H1 (cell line): ENCODE data around the gene KIAA1671. TPM values are rescaled to one million over a fixed set of nuclear protein-coding genes. Genes with fewer than 3 reads are reported as not detected.

ENCODE experiments used
- CTCF ChIA-PET: fragments of 300-600 bp; sonication (Branson Sonifier 250); formaldehyde crosslinking; loops from one replicate; lab custom pipeline; 2021; ENCODE audit not compliant: partially characterized antibody; lab: Charles Lee
- POLR2A ChIA-PET: fragments of 300-600 bp; sonication (Branson Sonifier 250); formaldehyde crosslinking; loops from one replicate; lab custom pipeline; 2021; ENCODE audit warnings: inconsistent platforms; ENCODE audit not compliant: partially characterized antibody; lab: Charles Lee
- DNase-seq, 2 experiments: peaks; one replicate each; pipeline versions ENCODE4 v3.0.0 to v3.0.0-alpha.2; 2010 to 2022; ENCODE audit warnings: low spot score in 2 of 2, low read depth in 1 of 2, mixed read lengths in 1 of 2
- FAIRE-seq: peaks from 2 replicates; lab custom pipeline; 2011; peaks lifted over from hg19 to GRCh38; lab: Jason Lieb, UNC
- H2AFZ ChIP-seq: 2 replicates; pipeline ENCODE4 v1.8.1; 2012; ENCODE audit warnings: low read length, inconsistent platforms
- H2AK5ac ChIP-seq: 2 replicates; pipeline ENCODE4 v1.6.1; 2013; ENCODE audit warnings: low read depth, low read length
- H2BK120ac ChIP-seq: replicated peaks from 2 replicates; pipeline ENCODE3; 2013; ENCODE audit warnings: low read depth, low read length, inconsistent platforms
- H2BK12ac ChIP-seq: 2 replicates; pipeline ENCODE4 v1.6.1; 2013; ENCODE audit warnings: low read depth, low read length
- H2BK15ac ChIP-seq: 2 replicates; pipeline ENCODE4 v1.6.1; 2013; ENCODE audit warnings: low read length
- H2BK20ac ChIP-seq: 2 replicates; pipeline ENCODE4 v1.6.1; 2013; ENCODE audit warnings: low read length
- H2BK5ac ChIP-seq: 2 replicates; pipeline ENCODE4 v1.6.1; 2013; ENCODE audit warnings: low read depth, low read length
- H3K14ac ChIP-seq: 2 replicates; pipeline ENCODE4 v1.6.1; 2013; ENCODE audit warnings: inconsistent platforms; ENCODE audit not compliant: insufficient read length
- H3K18ac ChIP-seq: 2 replicates; pipeline ENCODE4 v1.6.1; 2013; ENCODE audit warnings: low read length; ENCODE audit errors: extremely low read depth
- H3K23ac ChIP-seq: 2 replicates; pipeline ENCODE4 v1.6.1; 2013; ENCODE audit warnings: inconsistent platforms; ENCODE audit not compliant: insufficient read length
- H3K23me2 ChIP-seq: 2 replicates; pipeline ENCODE4 v1.6.1; 2013; ENCODE audit warnings: low read depth, low read length
- H3K27ac ChIP-seq: 2 replicates; pipeline ENCODE4 v1.6.1; 2011; ENCODE audit warnings: low read depth, low read length, inconsistent platforms
- H3K27me3 ChIP-seq, 4 experiments: replicated peaks in 1 of 4; 1 replicate in 1 of 4; 2 replicates in 3 of 4; pipeline versions ENCODE4 v1.6.1 to v1.8.1; 2011 to 2013; ENCODE audit warnings: low read length in 3 of 4, mild to moderate bottlenecking in 3 of 4, inconsistent platforms in 2 of 4, mixed read lengths in 2 of 4, moderate library complexity in 1 of 4; ENCODE audit not compliant: control insufficient read depth in 3 of 4, insufficient read depth in 3 of 4; ENCODE audit errors: extremely low read depth in 1 of 4
- H3K36me3 ChIP-seq, 4 experiments: 2 replicates each; pipeline versions ENCODE4 v1.6.1 to v1.8.1; 2011 to 2013; ENCODE audit warnings: mild to moderate bottlenecking in 4 of 4, low read length in 3 of 4, moderate library complexity in 2 of 4, control low read depth in 1 of 4, inconsistent platforms in 1 of 4; ENCODE audit not compliant: insufficient read depth in 4 of 4, control insufficient read depth in 2 of 4
- H3K4ac ChIP-seq: replicated peaks from 2 replicates; pipeline ENCODE3; 2013; ENCODE audit warnings: low read length, low read depth, mixed read lengths, inconsistent platforms; ENCODE audit not compliant: insufficient read length
- H3K4me1 ChIP-seq, 4 experiments: replicated peaks in 1 of 4; 1 replicate in 1 of 4; 2 replicates in 3 of 4; pipeline versions ENCODE4 v1.6.1 to v1.8.1; 2011 to 2013; ENCODE audit warnings: low read length in 3 of 4, inconsistent platforms in 2 of 4, mixed read lengths in 1 of 4; ENCODE audit not compliant: insufficient read depth in 4 of 4, control insufficient read depth in 3 of 4
- H3K4me2 ChIP-seq, 2 experiments: 2 replicates each; pipeline versions ENCODE4 v1.6.1 to v1.8.1; 2011 to 2013; ENCODE audit warnings: low read depth in 2 of 2, low read length in 2 of 2, control low read depth in 1 of 2, inconsistent platforms in 1 of 2, mild to moderate bottlenecking in 1 of 2; ENCODE audit not compliant: insufficient read depth in 1 of 2
- H3K4me3 ChIP-seq, 4 experiments: fragments of 200-600, 300-600 bp in 1 of 4; sonication (generic), shearing (Covaris generic), sonication (Bioruptor Twin) in 1 of 4; 2 replicates each; pipeline versions ENCODE4 v1.5.1 to v1.8.1; 2011 to 2016; ENCODE audit warnings: low read length in 4 of 4, low read depth in 3 of 4, control low read depth in 2 of 4, inconsistent platforms in 2 of 4, mild to moderate bottlenecking in 2 of 4, mixed read lengths in 1 of 4, moderate library complexity in 1 of 4; ENCODE audit not compliant: insufficient read depth in 2 of 4; ENCODE audit errors: extremely low read depth in 1 of 4
- H3K56ac ChIP-seq: replicated peaks from 2 replicates; pipeline ENCODE3; 2013; ENCODE audit warnings: low read depth, mild to moderate bottlenecking, mixed read lengths, low read length, inconsistent platforms; ENCODE audit not compliant: insufficient read length
- H3K79me1 ChIP-seq: 2 replicates; pipeline ENCODE4 v1.6.1; 2013; ENCODE audit warnings: low read depth, low read length, control low read depth
- H3K79me2 ChIP-seq, 2 experiments: 2 replicates each; pipeline versions ENCODE4 v1.6.1 to v1.8.1; 2012 to 2013; ENCODE audit warnings: low read length in 2 of 2, mild to moderate bottlenecking in 2 of 2, inconsistent platforms in 1 of 2; ENCODE audit not compliant: insufficient read depth in 2 of 2, control insufficient read depth in 1 of 2
- H3K9ac ChIP-seq, 4 experiments: replicated peaks in 1 of 4; 1 replicate in 1 of 4; 2 replicates in 3 of 4; pipeline versions ENCODE4 v1.6.1 to v1.8.1; 2011 to 2013; ENCODE audit warnings: low read depth in 3 of 4, low read length in 3 of 4, control low read depth in 2 of 4, mild to moderate bottlenecking in 2 of 4, moderate library complexity in 2 of 4, inconsistent platforms in 1 of 4; ENCODE audit errors: extremely low read depth in 1 of 4
- H3K9me3 ChIP-seq, 2 experiments: 2 replicates each; pipeline versions ENCODE4 v1.6.1 to v1.8.1; 2012 to 2013; ENCODE audit warnings: mild to moderate bottlenecking in 2 of 2, moderate library complexity in 2 of 2, control low read depth in 1 of 2, inconsistent platforms in 1 of 2, low read depth in 1 of 2, low read length in 1 of 2, mixed read lengths in 1 of 2; ENCODE audit not compliant: insufficient read depth in 2 of 2
- H4K20me1 ChIP-seq, 2 experiments: replicated peaks in 1 of 2; 2 replicates each; pipeline versions ENCODE3 to v1.8.1; 2011 to 2013; ENCODE audit warnings: inconsistent platforms in 2 of 2, low read length in 2 of 2, mild to moderate bottlenecking in 1 of 2; ENCODE audit not compliant: insufficient read depth in 2 of 2, control insufficient read depth in 1 of 2
- H4K5ac ChIP-seq: 2 replicates; pipeline ENCODE4 v1.6.1; 2013; ENCODE audit warnings: low read length, low read depth, mixed read lengths, inconsistent platforms; ENCODE audit not compliant: insufficient read length
- H4K8ac ChIP-seq: 2 replicates; pipeline ENCODE4 v1.8.0; 2013; ENCODE audit warnings: mild to moderate bottlenecking, moderate library complexity, low read length, inconsistent platforms; ENCODE audit not compliant: insufficient read depth; ENCODE audit errors: extremely low read depth
- H4K91ac ChIP-seq: replicated peaks from 2 replicates; pipeline ENCODE3; 2013; ENCODE audit warnings: low read length, mixed read lengths, inconsistent platforms; ENCODE audit not compliant: insufficient read length
- BACH1 ChIP-seq: IDR thresholded peaks from 2 replicates; pipeline ENCODE4 v1.6.1; 2012; ENCODE audit warnings: low read length, improper control_type of control experiment
- CBX8 ChIP-seq: fragments of 300-800, 300-1000 bp; sonication (generic); IDR thresholded peaks from 2 replicates; pipeline ENCODE4 v1.7.1; 2016; ENCODE audit warnings: low read depth, low read length, borderline replicate concordance
- EGR1 ChIP-seq: IDR thresholded peaks from 2 replicates; pipeline ENCODE4 v1.6.1; 2011; ENCODE audit warnings: low read depth, low read length, borderline replicate concordance
- EZH2 ChIP-seq: fragments of 200-600 bp; sonication (generic); IDR thresholded peaks from 2 replicates; pipeline ENCODE4 v1.7.1; 2012; ENCODE audit warnings: low read depth, mild to moderate bottlenecking, moderate library complexity, low read length, inconsistent platforms; ENCODE audit not compliant: severe bottlenecking
- FOSL1 ChIP-seq: IDR thresholded peaks from 2 replicates; pipeline ENCODE4 v1.6.1; 2011; ENCODE audit warnings: mild to moderate bottlenecking, low read depth, low read length, moderate library complexity; ENCODE audit not compliant: insufficient read depth
- SAP30 ChIP-seq: fragments of 300-600 bp; sonication (generic); IDR thresholded peaks from 2 replicates; pipeline ENCODE4 v1.7.1; 2012; ENCODE audit warnings: low read length, moderate library complexity, mild to moderate bottlenecking, inconsistent platforms; ENCODE audit not compliant: insufficient read depth, insufficient replicate concordance
- SP1 ChIP-seq: IDR thresholded peaks from 2 replicates; pipeline ENCODE4 v1.6.1; 2011; ENCODE audit warnings: low read depth, low read length
- SP2 ChIP-seq: IDR thresholded peaks from 2 replicates; pipeline ENCODE4 v1.6.1; 2012; ENCODE audit warnings: mild to moderate bottlenecking, low read length, inconsistent platforms
- SUZ12 ChIP-seq: fragments of 200-600 bp; sonication (generic); IDR thresholded peaks from 2 replicates; pipeline ENCODE4 v1.6.1; 2012; ENCODE audit warnings: mild to moderate bottlenecking, inconsistent platforms, low read length, moderate library complexity, mixed read lengths
- TCF12 ChIP-seq: IDR thresholded peaks from 2 replicates; pipeline ENCODE4 v1.6.1; 2011; ENCODE audit warnings: low read depth, mild to moderate bottlenecking, low read length
- ZNF274 ChIP-seq: IDR thresholded peaks from 2 replicates; pipeline ENCODE4 v1.7.0; 2012; ENCODE audit warnings: low read length, borderline replicate concordance; ENCODE audit errors: extremely low read depth
- WGBS, 2 experiments: shearing (Covaris generic) in 1 of 2; methylation state at CpG; one replicate each; pipeline versions ENCODE4 v1.1.6 to v1.1.7; 2013 to 2015; ENCODE audit warnings: low lambda C conversion rate in 2 of 2, mixed read lengths in 2 of 2, inconsistent platforms in 1 of 2, low coverage in 1 of 2, missing lambda C conversion rate in 1 of 2; ENCODE audit not compliant: insufficient replicate concordance in 2 of 2, insufficient coverage in 1 of 2, insufficient read length in 1 of 2; ENCODE audit errors: extremely low coverage in 1 of 2, missing lambda C conversion rate in 1 of 2; 5-methylcytosine and 5-hydroxymethylcytosine counted together
- polyA plus RNA-seq, 7 experiments: library from polyadenylated mRNA; depleted of rRNA in 3 of 7; stranded (reverse) in 5 of 7; unstranded in 2 of 7; fragments of >200 nt in 5 of 7; fragments of 200-250 nt in 2 of 7; gene quantifications; 1 replicate in 5 of 7; 2 replicates in 1 of 7; 4 replicates in 1 of 7; pipeline versions ENCODE4 v1.2.1 to v1.2.3, GENCODE V29; 2011 to 2013; ENCODE audit warnings: missing spikeins in 2 of 7, mixed read lengths in 2 of 7
- total RNA-seq: library from RNA; stranded (reverse); fragmentation: NEBNext Ultra II Directional; extraction: Animal tissue kit (Norgen Biotek cat#: 25700); gene quantifications from 2 replicates; pipeline ENCODE4 v1.2.1, GENCODE V29; 2021

Gene KIAA1671
- total and polyA plus RNA-seq, 2 of the 8 experiments (the other 6 are each of a cell fraction or from before 2014, with no cell fraction given): 6.4 to 23.9 TPM

DNA sequence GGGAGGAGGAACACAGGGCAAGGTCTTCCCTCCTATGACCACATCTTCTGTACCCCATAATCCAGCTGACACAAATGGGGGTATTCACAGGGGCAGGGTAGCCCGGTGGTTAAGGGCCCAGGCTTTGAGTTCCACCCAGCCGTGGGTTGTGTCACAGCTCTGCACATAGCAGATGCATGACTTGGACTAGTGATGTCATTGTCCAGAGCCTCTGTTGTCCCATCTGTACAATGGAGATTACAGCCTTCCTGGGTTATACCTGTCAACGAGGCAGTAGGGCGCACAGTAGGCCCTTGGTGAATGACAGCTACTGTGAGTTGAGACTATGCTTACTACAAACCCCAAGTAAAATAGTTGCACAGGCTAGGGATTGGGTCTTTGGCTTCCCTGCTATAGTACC is 147.9 kb downstream of the KIAA1671 start:
- 90% methylated on average over 4 of the region's 4 CpGs; no CpG with 5 or more reads in 1 of the 2 experiments for WGBS, 2 experiments

More for the DNA sequence above, 147.9 kb downstream of the KIAA1671 start:
- no peak for DNase-seq
- Histone ChIP-seq H3K79me1 (no peaks in the 10 kb centered on the region; the same call in 1 of the 2 replicates), H3K14ac (no peak overlapping the region), H3K23ac (no peak overlapping the region), H3K27ac (no peak overlapping the region), H3K79me2 (no peaks in the 10 kb centered on the region), H3K4ac (no peak overlapping the region), H2BK15ac (no peak overlapping the region), H4K5ac (no peak overlapping the region), H4K20me1 (no peaks in the 10 kb centered on the region), H2AK5ac (no peak overlapping the region), H4K91ac (no peak overlapping the region), H3K4me2 (no peak overlapping the region), H3K9ac (no peak overlapping the region), H3K18ac (no peak overlapping the region), H3K4me3 (no peak overlapping the region), H2BK20ac (no peak overlapping the region), H3K56ac (no peak overlapping the region), H3K23me2 (no peaks in the 10 kb centered on the region), H4K8ac (no peak overlapping the region), H2AFZ (no peak overlapping the region), H3K36me3 (no peaks in the 10 kb centered on the region), H2BK12ac (no peak overlapping the region), H3K27me3 (no peaks in the 10 kb centered on the region), H2BK5ac (no peak overlapping the region), H2BK120ac (no peak overlapping the region), H3K9me3 (no peaks in the 10 kb centered on the region), H3K4me1 (peaks cover 3 to 8% (median 4%) of the 10 kb centered on the region in 4 experiments; a peak in 6 of 7 replicates)
- no peak for FAIRE-seq
- CTCF ChIA-PET: interaction anchor here (1.0 to 2.1 kb wide), 2 partner anchors 10 to 19 kb away, joined by 3 to 5 read pairs; no protein-coding TSS in a partner anchor
- POLR2A ChIA-PET: no interaction called here
- TF ChIP-seq SUZ12 (no peak), SP2 (no peak), FOSL1 (no peak), CBX8 (no peak), ZNF274 (no peak), SAP30 (no peak), BACH1 (no peak), EZH2 (no peak), SP1 (no peak), TCF12 (no peak), EGR1 (no peak)
